ENCODE measurements around the gene AKR1C2. TPM values are rescaled to one million over a fixed set of nuclear protein-coding genes. Genes with fewer than 3 reads are reported as not detected.
"Not testable (repeated sequence)": the region's sequence is repeated elsewhere in the genome, so short reads cannot be mapped to it uniquely, and the experiment has no call there.

AKR1C2 gene
- total and polyA plus RNA-seq, 8 donors = 2.9 to 10.9 (median 4.4) TPM

DNA sequence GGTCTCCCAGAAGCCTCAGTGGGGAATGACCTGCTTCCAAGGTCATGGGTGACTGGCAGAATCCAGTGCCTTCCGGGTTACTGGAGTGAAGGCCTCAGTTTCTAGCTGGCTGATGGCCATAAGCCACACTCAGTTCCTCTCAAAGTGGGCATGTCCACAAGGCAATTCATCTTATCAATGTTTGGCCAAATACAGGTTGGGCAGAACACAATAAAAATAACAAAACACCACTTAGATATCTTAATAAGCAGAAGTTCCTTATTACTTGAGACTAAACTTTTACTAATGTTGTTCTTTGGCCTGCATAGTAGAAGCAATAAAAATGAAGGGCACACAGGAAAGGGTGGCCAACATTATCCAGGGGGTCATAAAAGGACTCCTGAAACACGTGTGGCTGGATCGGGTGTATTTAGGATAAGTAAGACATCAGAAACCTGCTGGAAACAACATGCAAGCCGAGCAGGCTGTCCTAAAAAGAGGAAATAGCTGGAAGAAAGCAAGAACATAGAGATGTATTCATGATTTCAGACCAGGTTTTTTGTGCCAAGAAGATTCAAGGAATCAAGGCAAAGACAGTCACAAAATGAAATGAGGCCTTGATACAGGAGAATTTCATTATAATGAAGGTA lies 19.6 kb upstream of the AKR1C2 start:
- Histone ChIP-seq H3K27ac (no peak overlapping the region), H3K4me3 (no peak overlapping the region), H3K9me3 (no peaks in the 10 kb centered on the region), H3K36me3 (no peaks in the 10 kb centered on the region), H3K27me3 (no peaks in the 10 kb centered on the region), H3K4me1 (peaks cover 0 to 15% (median 0%) of the 10 kb centered on the region in 3 donors)
- DNase-seq (no peak), FAIRE-seq (no peak), ATAC-seq (no peak)
- intact Hi-C loops (cut with DNase I) = no loop called here
- 60 to 79% methylated on average over 4 of the region's 4 CpGs for WGBS, 2 donors
- TF ChIP-seq, protein P1, sequence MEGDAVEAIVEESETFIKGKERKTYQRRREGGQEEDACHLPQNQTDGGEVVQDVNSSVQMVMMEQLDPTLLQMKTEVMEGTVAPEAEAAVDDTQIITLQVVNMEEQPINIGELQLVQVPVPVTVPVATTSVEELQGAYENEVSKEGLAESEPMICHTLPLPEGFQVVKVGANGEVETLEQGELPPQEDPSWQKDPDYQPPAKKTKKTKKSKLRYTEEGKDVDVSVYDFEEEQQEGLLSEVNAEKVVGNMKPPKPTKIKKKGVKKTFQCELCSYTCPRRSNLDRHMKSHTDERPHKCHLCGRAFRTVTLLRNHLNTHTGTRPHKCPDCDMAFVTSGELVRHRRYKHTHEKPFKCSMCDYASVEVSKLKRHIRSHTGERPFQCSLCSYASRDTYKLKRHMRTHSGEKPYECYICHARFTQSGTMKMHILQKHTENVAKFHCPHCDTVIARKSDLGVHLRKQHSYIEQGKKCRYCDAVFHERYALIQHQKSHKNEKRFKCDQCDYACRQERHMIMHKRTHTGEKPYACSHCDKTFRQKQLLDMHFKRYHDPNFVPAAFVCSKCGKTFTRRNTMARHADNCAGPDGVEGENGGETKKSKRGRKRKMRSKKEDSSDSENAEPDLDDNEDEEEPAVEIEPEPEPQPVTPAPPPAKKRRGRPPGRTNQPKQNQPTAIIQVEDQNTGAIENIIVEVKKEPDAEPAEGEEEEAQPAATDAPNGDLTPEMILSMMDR (IDR thresholded peaks at IDR 0.05) = no peak

DNA sequence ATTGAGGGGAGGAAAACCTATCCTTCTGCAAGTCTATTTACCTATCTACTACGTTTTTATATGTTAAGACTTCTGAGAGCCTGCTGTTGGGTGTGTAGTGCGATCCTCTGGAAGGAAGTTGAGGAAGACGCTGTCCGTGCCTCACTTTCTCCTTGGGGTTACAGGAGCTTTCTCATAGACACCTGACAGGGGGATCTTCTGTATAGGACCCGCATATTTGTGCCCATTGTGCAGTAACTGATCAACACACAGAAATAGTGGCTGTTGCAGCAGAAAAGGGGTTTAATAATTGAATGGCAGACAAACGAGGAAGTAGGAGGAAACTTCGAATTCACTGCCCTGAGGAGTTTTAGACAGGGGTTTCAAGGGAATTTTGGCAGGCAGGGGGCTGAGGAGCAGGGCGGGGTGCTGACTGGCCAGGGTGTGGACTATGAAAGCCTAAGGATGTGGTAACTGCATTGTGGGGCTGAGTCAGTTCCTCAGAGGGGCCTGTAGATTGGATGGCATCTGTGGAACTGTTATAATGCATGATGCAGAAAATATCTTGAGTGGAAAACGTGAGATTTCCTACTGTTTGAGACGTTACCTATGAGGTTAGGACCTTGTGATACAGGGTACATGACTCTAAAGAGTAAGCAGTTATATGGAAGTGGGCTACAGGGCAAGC lies 18.1 kb upstream of the AKR1C2 start:
- H3K27me3 ChIP-seq; H3K27ac ChIP-seq; FAIRE-seq; H3K36me3 ChIP-seq; H3K4me3 ChIP-seq; intact Hi-C loops (cut with DNase I); DNase-seq; H3K9me3 ChIP-seq; ATAC-seq: not testable (repeated sequence)
- H3K4me1 ChIP-seq = peaks cover 0 to 15% (median 0%) of the 10 kb centered on the region in 3 donors
- 73 to 86% methylated on average over 9 of the region's 10 CpGs for WGBS, 2 donors

DNA sequence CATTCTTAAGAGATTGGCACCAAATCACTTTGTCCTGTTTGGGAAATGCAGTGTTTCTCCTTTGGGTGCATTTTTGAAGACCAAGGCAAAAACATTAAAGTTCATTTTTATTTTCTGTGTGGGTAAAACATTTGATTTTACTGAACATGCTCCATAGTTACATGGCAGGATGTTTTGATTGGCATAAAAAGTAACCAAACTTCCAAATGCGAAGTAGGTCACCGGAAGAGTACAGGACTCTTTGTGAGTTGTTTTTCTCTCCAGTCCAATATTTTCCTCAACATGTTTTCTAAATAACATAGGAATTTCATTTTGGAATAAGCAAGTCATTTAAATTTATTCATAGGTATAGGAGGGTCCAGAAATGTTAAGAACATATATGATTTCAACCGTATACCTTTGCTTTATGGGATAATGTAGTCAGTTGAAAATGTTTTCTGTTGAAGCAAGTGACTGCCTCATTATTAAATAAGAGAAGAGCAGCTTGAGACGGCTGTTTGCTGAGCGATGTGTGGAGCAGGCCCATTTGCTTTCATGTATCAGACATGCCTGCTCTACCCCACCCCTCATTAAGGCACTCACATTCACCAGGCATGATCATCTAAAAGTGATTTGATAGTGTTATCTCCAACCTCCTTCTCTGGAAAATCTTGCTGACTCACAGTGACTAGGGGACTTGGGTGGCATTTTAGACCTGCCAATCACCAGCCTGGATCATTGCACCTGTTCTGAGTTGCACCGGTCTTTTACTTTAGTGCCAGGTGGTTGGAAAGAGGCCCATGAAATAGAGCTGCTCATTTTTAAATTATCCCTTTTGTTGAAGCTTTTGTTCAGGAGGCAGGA lies 16.3 kb upstream of the AKR1C2 start:
- H3K9me3 ChIP-seq, H3K27ac ChIP-seq, H3K36me3 ChIP-seq, H3K4me1 ChIP-seq, H3K27me3 ChIP-seq, H3K4me3 ChIP-seq, FAIRE-seq: not testable (repeated sequence)
- ATAC-seq (peak; percentile 71 to 90 (median 82)), DNase-seq (peak in 1 of 6 donors; percentile 51)
- intact Hi-C loops (cut with DNase I) = loop anchor here in 2 of 3 donors (10.0 kb wide), 1 partner anchor 265 kb away; no protein-coding TSS in a partner anchor
- WGBS, 2 donors = 64 to 71% methylated on average over 6 of the region's 6 CpGs

DNA sequence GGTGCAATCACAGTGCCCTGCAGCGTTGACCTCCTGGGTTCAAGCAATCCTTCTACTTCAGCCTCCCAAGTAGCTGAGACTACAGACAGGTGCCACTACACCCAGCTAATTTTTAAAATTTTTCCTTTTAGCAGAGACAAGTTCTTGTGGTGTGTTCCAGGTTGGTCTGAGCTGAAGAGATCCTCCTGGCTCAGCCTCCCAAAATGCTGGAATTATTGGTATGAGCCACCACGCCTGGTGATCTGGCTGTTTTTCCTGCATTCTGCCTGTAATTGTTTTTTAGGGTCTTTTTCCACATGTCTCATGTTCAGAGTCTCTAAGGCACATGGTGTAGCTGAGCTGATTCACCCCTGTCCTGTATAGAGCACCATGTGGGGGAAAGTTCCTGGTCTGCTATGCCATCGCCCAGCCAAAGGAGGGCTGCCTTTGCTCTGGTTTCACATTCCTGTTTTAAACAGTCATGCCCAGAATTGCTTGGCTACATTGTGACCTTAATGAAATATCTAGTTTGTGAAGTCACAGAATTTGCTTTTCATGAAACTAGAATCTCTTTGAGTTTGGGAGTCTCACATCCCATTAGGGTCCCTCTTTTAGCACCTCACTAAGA lies 15.1 kb upstream of the AKR1C2 start:
- H3K27me3 ChIP-seq, FAIRE-seq, H3K4me1 ChIP-seq, H3K27ac ChIP-seq, H3K4me3 ChIP-seq, H3K9me3 ChIP-seq, H3K36me3 ChIP-seq: not testable (repeated sequence)
- peak; percentile 60 to 93 (median 88) for ATAC-seq
- intact Hi-C loops (cut with DNase I) = loop anchor here in 2 of 3 donors (10.0 kb wide), 1 partner anchor 266 kb away; no protein-coding TSS in a partner anchor
- 76 to 82% methylated on average over 3 of the region's 3 CpGs for WGBS, 2 donors
- peak in 3 of 6 donors; percentile 21 to 34 (median 31) for DNase-seq

DNA sequence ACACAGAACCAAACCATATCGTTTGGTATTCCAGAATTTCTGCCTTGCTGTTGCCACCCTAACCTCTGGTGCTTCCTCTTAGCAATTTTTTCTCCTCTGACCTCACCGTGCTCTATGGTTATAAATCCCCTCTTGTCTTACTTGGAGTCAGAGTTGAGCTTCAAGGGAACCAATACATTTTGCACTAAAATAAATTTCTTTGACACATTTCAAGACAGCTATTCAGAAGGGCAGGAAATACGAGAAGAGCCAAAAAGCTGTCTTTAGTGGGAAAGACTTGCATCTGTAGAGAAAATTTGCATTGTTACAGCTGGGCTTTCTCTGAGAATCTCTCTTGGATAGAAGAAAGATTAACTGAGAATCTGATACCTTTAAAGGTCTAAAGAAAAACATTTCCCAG lies 14.5 kb upstream of the AKR1C2 start:
- no peaks in the 10 kb centered on the region for H3K27me3 ChIP-seq
- intact Hi-C loops (cut with DNase I) = loop anchor here in 2 of 3 donors (10.0 kb wide), 1 partner anchor 267 kb away; no protein-coding TSS in a partner anchor
- TF ChIP-seq, protein P1 (IDR thresholded peaks at IDR 0.05) = no peak
- FAIRE-seq (no peak), ATAC-seq (no peak), DNase-seq (no peak)
- no peaks in the 10 kb centered on the region for H3K36me3 ChIP-seq
- no peak overlapping the region for H3K4me3 ChIP-seq
- WGBS, 2 donors = 75 to 85% methylated on average over 3 of the region's 3 CpGs
- H3K4me1 ChIP-seq = peaks cover 0 to 6% (median 0%) of the 10 kb centered on the region in 3 donors
- no peak overlapping the region for H3K27ac ChIP-seq
- no peaks in the 10 kb centered on the region for H3K9me3 ChIP-seq

DNA sequence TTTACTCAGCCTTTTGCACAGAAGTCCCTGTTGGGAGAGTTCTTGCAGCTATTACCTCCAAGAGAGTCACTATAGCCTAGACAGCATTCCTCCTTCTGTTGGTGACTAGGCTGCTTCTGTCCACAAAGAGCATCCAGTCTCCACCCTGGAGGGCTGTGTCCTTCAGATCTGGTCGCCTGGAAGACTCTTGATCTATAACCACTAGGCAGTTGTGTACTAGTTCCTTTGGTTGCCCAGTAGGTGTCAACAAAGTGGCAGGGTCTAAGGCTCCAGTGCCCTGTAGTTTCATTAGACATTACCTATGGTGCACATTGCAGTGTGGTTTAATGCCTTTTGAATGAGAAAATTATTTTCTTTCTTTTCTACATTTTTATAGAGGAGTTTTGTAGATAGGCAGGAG lies 11.3 kb upstream of the AKR1C2 start:
- intact Hi-C loops (cut with DNase I) = loop anchor here in 2 of 3 donors (10.0 kb wide), 1 partner anchor 270 kb away; no protein-coding TSS in a partner anchor
- DNase-seq (peak in 2 of 6 donors; percentile 32 to 39), FAIRE-seq (no peak), ATAC-seq (peak; percentile 77 to 91 (median 85))
- Histone ChIP-seq H3K36me3 (no peaks in the 10 kb centered on the region), H3K27ac (no peak overlapping the region), H3K9me3 (no peaks in the 10 kb centered on the region), H3K4me1 (no peaks in the 10 kb centered on the region), H3K27me3 (no peaks in the 10 kb centered on the region), H3K4me3 (no peak overlapping the region)
- TF ChIP-seq, protein P1 (IDR thresholded peaks at IDR 0.05) = peak in 3 of 4 donors; percentile 6 to 29 (median 7)
- 14 to 24% methylated on average over 1 of the region's 1 CpG for WGBS, 2 donors

DNA sequence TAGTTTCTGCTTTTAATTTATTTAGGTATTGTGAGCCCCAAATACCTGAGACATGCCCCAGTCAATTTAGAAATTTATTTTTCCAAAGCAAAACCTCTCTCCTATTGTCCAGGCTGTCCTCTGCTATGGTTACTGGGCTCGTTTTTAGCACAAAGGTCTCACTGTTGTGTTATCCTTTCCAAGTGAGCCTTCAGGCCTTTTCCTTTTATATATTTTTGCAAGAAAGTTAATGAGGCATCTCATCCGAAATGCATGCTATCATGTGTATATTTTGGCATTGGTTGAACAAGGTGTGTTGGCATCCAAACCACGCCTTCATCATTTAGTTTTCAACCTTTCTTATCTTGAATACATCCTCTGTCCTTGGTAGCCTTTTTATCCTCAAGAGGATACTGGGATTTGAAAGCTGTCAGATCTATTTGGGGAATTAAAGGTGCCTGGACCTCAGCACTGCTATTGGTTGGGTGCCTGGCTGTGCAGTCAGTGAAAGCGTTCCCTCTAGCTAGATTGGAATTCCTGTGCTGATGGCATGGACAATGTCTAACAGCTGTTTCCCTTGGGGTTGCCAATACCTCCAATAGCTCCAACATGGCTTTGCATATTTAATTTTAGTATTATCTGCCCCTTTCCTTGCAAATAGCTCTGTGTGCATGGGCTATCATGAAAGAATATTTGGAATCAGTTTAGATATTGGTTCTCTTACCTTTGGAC lies 10.7 kb upstream of the AKR1C2 start:
- not testable (repeated sequence) for H3K36me3 ChIP-seq, DNase-seq, FAIRE-seq, ATAC-seq, H3K4me1 ChIP-seq, H3K4me3 ChIP-seq, H3K27me3 ChIP-seq, H3K9me3 ChIP-seq, H3K27ac ChIP-seq
- intact Hi-C loops (cut with DNase I) = loop anchor here in 2 of 3 donors (10.0 kb wide), 1 partner anchor 270 kb away; no protein-coding TSS in a partner anchor
- 61 to 68% methylated on average over 4 of the region's 4 CpGs for WGBS, 2 donors

All from pancreas (tissue), 10 donors.